ENCODE measurements around the gene HPCAL1. TPM values are rescaled to one million over a fixed set of nuclear protein-coding genes. Genes with fewer than 3 reads are reported as not detected.

HPCAL1 gene
- total and polyA plus RNA-seq, 10 of the 15 experiments (the other 5 are each of a cell fraction or from before 2014, with no cell fraction given) = 0.40 to 12.8 (median 7.9) TPM

DNA sequence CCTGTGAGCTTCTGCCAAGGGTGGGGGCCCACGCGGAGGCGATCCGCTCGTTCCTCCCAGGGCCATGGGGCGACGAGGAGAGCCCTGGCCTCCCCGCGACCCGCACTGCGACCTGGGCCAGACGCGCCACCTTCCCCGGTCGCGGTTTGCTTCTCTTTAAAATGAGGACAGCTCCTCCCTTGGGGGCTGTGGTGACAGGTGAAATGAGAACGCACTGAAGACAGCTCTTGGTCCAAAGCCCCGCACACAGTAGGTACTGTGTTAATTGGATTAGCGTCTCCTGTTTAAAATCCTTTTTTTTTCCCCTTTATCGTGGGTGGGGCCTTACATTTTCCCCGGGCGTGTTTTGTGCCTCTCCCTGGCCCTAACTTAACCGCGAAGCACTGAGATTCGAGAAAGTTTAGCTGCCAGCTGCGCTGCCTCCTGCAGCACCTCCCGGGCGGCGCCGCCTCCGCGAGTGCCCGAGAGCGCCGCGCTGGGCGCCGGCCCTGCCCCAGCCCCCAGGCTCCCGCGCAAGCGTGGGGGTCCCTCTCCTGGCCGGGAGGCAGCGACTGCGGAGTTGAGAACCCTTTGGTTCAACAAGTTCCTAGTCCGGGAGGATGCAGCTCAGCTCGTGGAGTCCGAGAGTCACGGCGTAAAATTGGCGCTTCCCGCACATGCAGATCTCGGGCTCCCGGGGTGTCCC, 1.1 kb downstream of the HPCAL1 start:
- H2AFZ ChIP-seq (ENCODE audit: control insufficient read depth, low read depth, low read length) = peak overlapping the region; percentile 18; the same call in 1 of the 2 replicates
- no peak for FAIRE-seq
- TF ChIP-seq RB1 (IDR thresholded peaks at IDR 0.05; ENCODE audit: borderline replicate concordance) (no peak), NR2C1 (IDR thresholded peaks at IDR 0.05) (no peak), RAD21 (IDR thresholded peaks at IDR 0.05; ENCODE audit: insufficient read depth, low read depth, low read length) (no peak), POLR2A (IDR thresholded peaks at IDR 0.05; ENCODE audit: low read depth, low read length) (no peak), ATF7 (IDR thresholded peaks at IDR 0.05; ENCODE audit: low read depth) (no peak), POU2F2 (IDR thresholded peaks at IDR 0.05; ENCODE audit: borderline replicate concordance, low read depth, low read length) (no peak), MYB (IDR thresholded peaks at IDR 0.05; ENCODE audit: borderline replicate concordance, low read depth, low read length) (no peak), SMARCA5 (IDR thresholded peaks at IDR 0.05) (peak; percentile 56; the same call in 1 of the 2 replicates), BHLHE40 (IDR thresholded peaks at IDR 0.05; ENCODE audit: borderline replicate concordance in 1 of 2, low read depth in 2 of 2, low read length in 1 of 2) (peak in 1 of 2 experiments; percentile 56; a peak in 1 of 4 replicates), POLR2AphosphoS5 (IDR thresholded peaks at IDR 0.05; ENCODE audit: low read length) (no peak), NFIC (IDR thresholded peaks at IDR 0.05; ENCODE audit: low read depth, low read length) (no peak), DPF2 (IDR thresholded peaks at IDR 0.05) (peak; percentile 77), SPI1 (IDR thresholded peaks at IDR 0.05; ENCODE audit: borderline replicate concordance, insufficient read depth, low read depth, low read length) (no peak)
- TF ChIP-seq, protein P1, sequence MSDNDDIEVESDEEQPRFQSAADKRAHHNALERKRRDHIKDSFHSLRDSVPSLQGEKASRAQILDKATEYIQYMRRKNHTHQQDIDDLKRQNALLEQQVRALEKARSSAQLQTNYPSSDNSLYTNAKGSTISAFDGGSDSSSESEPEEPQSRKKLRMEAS (IDR thresholded peaks at IDR 0.05; ENCODE audit: low read depth, low read length) = no peak
- TF ChIP-seq, protein P2, sequence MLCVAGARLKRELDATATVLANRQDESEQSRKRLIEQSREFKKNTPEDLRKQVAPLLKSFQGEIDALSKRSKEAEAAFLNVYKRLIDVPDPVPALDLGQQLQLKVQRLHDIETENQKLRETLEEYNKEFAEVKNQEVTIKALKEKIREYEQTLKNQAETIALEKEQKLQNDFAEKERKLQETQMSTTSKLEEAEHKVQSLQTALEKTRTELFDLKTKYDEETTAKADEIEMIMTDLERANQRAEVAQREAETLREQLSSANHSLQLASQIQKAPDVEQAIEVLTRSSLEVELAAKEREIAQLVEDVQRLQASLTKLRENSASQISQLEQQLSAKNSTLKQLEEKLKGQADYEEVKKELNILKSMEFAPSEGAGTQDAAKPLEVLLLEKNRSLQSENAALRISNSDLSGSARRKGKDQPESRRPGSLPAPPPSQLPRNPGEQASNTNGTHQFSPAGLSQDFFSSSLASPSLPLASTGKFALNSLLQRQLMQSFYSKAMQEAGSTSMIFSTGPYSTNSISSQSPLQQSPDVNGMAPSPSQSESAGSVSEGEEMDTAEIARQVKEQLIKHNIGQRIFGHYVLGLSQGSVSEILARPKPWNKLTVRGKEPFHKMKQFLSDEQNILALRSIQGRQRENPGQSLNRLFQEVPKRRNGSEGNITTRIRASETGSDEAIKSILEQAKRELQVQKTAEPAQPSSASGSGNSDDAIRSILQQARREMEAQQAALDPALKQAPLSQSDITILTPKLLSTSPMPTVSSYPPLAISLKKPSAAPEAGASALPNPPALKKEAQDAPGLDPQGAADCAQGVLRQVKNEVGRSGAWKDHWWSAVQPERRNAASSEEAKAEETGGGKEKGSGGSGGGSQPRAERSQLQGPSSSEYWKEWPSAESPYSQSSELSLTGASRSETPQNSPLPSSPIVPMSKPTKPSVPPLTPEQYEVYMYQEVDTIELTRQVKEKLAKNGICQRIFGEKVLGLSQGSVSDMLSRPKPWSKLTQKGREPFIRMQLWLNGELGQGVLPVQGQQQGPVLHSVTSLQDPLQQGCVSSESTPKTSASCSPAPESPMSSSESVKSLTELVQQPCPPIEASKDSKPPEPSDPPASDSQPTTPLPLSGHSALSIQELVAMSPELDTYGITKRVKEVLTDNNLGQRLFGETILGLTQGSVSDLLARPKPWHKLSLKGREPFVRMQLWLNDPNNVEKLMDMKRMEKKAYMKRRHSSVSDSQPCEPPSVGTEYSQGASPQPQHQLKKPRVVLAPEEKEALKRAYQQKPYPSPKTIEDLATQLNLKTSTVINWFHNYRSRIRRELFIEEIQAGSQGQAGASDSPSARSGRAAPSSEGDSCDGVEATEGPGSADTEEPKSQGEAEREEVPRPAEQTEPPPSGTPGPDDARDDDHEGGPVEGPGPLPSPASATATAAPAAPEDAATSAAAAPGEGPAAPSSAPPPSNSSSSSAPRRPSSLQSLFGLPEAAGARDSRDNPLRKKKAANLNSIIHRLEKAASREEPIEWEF (IDR thresholded peaks at IDR 0.05; ENCODE audit: insufficient replicate concordance, low read depth, low read length) = no peak

More for the DNA sequence above, 1.1 kb downstream of the HPCAL1 start:
- H3K79me2 ChIP-seq (ENCODE audit: control insufficient read depth, insufficient read depth, low read length) = no peaks in the 10 kb centered on the region
- no peak for DNase-seq (ENCODE audit: low read depth, low spot score)
- peak overlapping the region; percentile 69 for H3K4me3 ChIP-seq
- no peaks in the 10 kb centered on the region for H4K20me1 ChIP-seq (ENCODE audit: control insufficient read depth, insufficient read depth)
- POLR2A ChIA-PET = interaction anchor here (0.6 to 7.8 kb wide), 7 partner anchors 11 to 183 kb away, joined by 3 to 55 read pairs (median 4); no protein-coding TSS in a partner anchor
- in situ Hi-C loops (cut with MboI) = no loop called here
- H3K9me3 ChIP-seq (replicated peaks; ENCODE audit: control insufficient read depth, insufficient read depth, low read length) = no peaks in the 10 kb centered on the region; the same call in 2 of the 3 replicates
- ATAC-seq = peak; percentile 35
- H3K9ac ChIP-seq (ENCODE audit: control insufficient read depth, insufficient read depth, low read length) = peak overlapping the region; percentile 32; the same call in 1 of the 2 replicates
- CTCF ChIA-PET = interaction anchor here (0.6 to 5.7 kb wide), 13 partner anchors 19 to 231 kb away, joined by 3 to 87 read pairs (median 4); no protein-coding TSS in a partner anchor
- SMC1A ChIA-PET (ENCODE audit: uncharacterized antibody, unreplicated experiment) = interaction anchor here (0.7 to 9.2 kb wide), 13 partner anchors 11 to 179 kb away, joined by 3 to 100 read pairs (median 3); no protein-coding TSS in a partner anchor
- H3K27ac ChIP-seq (ENCODE audit: control insufficient read depth, insufficient read depth) = no peak overlapping the region
- H3K36me3 ChIP-seq (ENCODE audit: control insufficient read depth in 2 of 2, insufficient read depth in 2 of 2, low read length in 1 of 2) = no peaks in the 10 kb centered on the region
- intact Hi-C loops (cut with micrococcal nuclease; ENCODE audit: unreplicated experiment) = no loop called here
- WGBS (ENCODE audit: insufficient coverage, insufficient replicate concordance, low lambda C conversion rate, missing lambda C conversion rate) = 4% methylated on average over 53 of the region's 53 CpGs
- BruUV-seq (replicated peaks) = no TSS peak
- peak overlapping the region; percentile 82 for H3K4me2 ChIP-seq (ENCODE audit: control insufficient read depth, insufficient read depth)
- no peaks in the 10 kb centered on the region; a peak in 1 of 4 replicates for H3K27me3 ChIP-seq (replicated peaks in 1 of 2; ENCODE audit: control insufficient read depth in 2 of 2, insufficient read depth in 2 of 2, low read length in 1 of 2)
- RAD21 ChIA-PET (ENCODE audit: unreplicated experiment) = interaction anchor here (0.8 to 9.0 kb wide), 14 partner anchors 10 to 225 kb away, joined by 3 to 154 read pairs (median 6); no protein-coding TSS in a partner anchor
- H3K4me1 ChIP-seq (ENCODE audit: control insufficient read depth, insufficient read depth, low read length) = peaks cover 16% of the 10 kb centered on the region
